Smooth muscle cell of trachea (primary cell): ENCODE measurements around the gene RPL3. TPM values are rescaled to one million over a fixed set of nuclear protein-coding genes. Genes with fewer than 3 reads are reported as not detected.

ENCODE experiments used
- total RNA-seq: library from RNA; depleted of rRNA; stranded (reverse); fragments of >200 nt; gene quantifications from 2 replicates; pipeline ENCODE4 v1.2.1, GENCODE V29; 2014

RPL3 gene
- total RNA-seq, result 2,152 and 2,558 TPM in 2 replicates

GRCh38 chr22:39319284-39320022 lies at the start of gene RPL3:
Gene RPL3, minus strand, starts transcription at chr22:39319623. Its CDS starts 26 bp downstream, at chr22:39319597.

GRCh38 chr22:39349967-39350726 lies 30.7 kb upstream of the RPL3 start, which contains the start of gene SYNGR1:
Gene SYNGR1, plus strand, starts transcription at chr22:39349991. Its CDS starts 20 bp downstream, at chr22:39350011.

Other genes starting within 250 kb of the RPL3 start
- 15.3 and 24.8 TPM in 2 replicates for gene APOBEC3G, start 242.3 kb downstream of the RPL3 start, total RNA-seq
- gene APOBEC3H, start 222.4 kb downstream of the RPL3 start, total RNA-seq, result 0.50 TPM in 1 of 2 replicates, not detected in the other
- 9.9 and 12.2 TPM in 2 replicates for gene CBX7, start 166.9 kb downstream of the RPL3 start, total RNA-seq
- gene PDGFB, start 74.6 kb downstream of the RPL3 start, total RNA-seq, result 0.29 TPM in 1 of 2 replicates, not detected in the other
- 3.1 and 16.2 TPM in 2 replicates for gene SYNGR1, start 30.4 kb upstream of the RPL3 start, total RNA-seq
- gene TAB1, start 80.2 kb upstream of the RPL3 start, total RNA-seq, result 18.2 and 23.0 TPM in 2 replicates
- not detected in 2 replicates for gene MGAT3, start 137.4 kb upstream of the RPL3 start, total RNA-seq
- gene MIEF1, start 182.7 kb upstream of the RPL3 start, total RNA-seq, result 22.3 and 26.8 TPM in 2 replicates
- 214 and 296 TPM in 2 replicates for gene ATF4, start 200.9 kb upstream of the RPL3 start, total RNA-seq
- gene RPS19BP1, start 213.1 kb upstream of the RPL3 start, total RNA-seq, result 45.0 and 60.1 TPM in 2 replicates